Stimulated activated CD4-positive, alpha-beta T cell treated with anti-CD3 and anti-CD28 coated beads, TNF-alpha, amount 100 ng/mL, for 1 hour (primary cell): Measurements from ENCODE around the gene SLC28A3.

ENCODE experiments used
- DNase-seq, 3 donors: peaks; one replicate each; pipeline ENCODE4 v3.0.0-alpha.2; 2020; ENCODE audit warnings: low read depth in 3 of 3, low spot score in 1 of 3

SLC28A3 gene

DNA sequence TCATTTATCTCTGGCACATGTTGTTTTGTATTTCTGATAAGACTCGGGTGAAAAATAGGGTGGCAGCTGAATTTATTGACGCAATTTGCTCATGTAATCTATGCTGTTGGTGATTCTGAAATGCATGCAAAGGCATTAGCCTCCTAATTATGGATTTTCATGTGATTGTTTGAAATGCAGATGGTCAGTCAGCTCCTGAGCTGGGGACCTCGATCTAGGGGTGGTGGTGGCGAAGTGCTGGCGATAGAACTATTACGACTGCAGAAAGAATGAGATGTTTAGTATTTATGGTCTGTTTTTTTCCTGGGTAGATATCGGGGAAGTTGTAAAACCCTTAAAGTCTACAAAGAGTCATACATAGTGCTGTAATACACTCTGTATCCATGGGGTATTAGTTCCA is 88.6 kb downstream of the SLC28A3 start:
- no peak for DNase-seq

DNA sequence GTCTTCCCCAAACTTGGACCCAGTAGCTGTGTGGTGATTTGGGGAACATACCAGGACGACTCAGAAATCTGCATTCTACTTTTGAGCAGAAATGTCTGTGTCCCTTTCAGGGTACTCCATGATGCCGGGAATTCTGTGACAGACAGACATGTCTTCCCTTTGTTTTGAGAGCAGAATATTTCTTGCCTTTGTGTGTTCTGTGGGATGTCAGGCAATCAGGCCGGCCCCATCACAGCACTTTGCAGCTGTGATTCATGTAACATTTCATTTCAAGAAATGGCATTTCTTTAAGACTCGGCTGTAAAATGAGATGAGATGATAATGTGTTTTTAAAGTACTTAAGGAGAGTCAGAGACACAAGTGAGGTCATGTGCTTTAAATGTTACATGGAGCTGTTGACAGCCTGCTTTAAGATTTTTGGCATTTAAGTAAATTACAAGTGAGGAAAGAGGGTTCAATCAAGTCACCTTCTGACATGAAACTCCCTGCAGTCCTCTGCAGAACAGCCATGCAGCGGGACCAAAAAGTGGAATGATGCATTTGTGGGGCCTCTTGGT is 98.7 kb downstream of the SLC28A3 start:
- no peak for DNase-seq

DNA sequence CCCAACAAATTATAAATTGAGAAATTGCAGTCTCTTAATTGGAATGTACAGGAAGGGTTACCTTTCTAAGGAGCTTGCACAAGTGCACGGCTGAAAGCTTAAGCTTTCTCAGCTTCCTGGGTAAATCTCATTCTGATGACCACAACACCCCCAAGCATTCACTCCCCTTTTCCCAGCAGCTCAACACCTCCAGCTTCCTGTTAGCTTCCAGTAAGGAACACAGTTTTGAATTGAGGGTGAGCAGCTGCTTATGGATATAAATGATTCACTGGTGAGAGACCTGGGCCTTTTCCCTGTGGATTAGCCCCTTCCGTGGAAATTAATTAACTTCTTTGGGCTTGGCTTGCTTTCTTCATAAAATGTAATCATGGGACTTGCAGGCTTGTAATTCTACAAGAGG is 101.2 kb downstream of the SLC28A3 start:
- DNase-seq, result no peak

DNA sequence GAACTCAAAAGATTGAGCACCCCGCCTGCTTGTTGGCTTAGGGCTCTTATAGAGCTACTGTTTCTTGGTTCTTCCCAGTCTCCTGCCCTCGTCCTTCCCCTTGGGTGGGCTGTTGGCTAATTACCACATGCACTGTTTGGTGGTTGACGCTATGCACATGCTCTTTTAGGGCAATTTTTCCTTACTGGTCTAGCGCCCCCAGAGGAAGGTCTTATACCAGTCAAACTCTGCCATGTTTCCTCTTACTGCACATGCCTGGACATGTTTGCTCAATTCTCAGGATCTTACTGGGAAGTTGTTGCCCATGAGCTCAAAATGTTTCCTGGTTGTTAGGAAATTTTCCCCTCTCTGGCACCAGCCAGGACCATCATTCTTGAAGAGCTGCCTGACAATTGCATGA is 101.9 kb downstream of the SLC28A3 start:
- no peak for DNase-seq

DNA sequence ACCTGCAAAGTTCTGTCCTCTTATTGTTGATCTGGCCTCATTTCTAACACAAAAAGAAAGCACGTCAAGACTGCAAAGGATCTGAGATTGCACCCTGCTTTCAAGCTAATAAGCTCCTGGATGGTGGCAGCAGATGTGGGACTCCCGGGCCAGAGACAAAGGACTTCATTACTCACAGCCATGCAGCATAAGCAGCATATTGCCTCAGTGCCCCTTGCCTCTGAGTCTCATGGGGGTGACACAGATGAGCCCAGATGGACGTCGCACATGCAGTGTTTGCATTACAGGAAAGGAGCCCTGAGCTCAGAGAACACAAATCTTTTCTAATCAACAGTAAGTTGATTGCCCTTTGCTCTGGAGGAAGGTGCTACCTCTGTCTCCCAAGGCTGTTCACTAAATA is 105.0 kb downstream of the SLC28A3 start:
- no peak for DNase-seq

DNA sequence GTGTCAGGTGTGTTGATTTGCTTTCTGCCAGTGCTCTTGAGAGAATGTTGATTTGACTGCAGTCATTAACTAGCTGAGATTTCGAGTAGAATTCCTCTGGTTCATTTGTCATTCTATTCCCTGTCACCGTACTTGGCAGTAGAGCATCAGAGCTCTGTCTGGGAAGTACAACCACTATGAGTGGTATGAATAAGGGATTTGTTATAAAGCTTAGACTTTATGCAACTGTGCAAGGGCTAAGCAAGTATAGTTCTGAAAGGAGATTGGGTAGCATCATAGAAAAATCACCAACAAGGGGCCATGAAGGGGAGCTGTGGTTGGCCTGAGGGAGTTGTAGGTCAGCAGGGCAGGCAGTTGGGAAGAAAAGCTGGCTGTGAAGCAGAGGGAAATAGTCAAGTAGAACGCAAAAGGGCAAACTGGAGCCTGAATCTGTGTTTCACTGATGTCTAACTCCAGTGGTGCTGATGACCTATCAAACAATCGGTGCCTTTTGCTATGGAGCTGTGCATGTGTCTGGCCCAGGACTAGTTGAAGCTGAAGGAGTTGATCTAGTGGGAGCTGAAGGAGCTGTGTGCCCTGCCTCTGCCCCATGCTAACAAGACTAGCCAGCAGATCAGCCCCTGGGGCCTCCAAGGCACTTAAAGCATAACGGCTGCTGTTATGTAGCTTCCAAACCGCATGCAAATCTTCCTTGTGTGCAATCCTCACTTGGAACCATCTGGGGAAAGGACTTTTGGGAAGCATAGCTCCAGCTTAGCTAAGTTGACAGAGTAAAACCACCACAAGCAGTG is 110.0 kb downstream of the SLC28A3 start:
- DNase-seq, result no peak

DNA sequence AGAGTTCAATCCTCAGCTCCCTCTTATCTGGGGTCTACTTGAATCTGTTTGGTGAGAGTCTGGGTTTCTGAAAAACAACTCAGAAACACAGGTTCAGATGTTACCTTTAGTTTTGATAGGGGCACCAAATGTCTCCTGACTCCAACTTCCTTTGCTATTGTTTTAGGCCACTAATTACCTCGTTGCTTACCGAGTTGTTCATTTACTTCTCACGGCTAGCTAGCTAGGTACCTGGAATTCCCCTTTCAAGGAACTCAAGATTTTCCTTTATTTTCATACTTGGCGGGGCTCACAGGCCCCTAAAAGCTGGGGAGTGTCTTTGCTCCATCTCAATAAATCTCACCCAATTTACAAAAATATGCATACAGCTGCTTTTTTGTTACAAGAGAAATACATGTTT is 111.4 kb downstream of the SLC28A3 start:
- no peak for DNase-seq

DNA sequence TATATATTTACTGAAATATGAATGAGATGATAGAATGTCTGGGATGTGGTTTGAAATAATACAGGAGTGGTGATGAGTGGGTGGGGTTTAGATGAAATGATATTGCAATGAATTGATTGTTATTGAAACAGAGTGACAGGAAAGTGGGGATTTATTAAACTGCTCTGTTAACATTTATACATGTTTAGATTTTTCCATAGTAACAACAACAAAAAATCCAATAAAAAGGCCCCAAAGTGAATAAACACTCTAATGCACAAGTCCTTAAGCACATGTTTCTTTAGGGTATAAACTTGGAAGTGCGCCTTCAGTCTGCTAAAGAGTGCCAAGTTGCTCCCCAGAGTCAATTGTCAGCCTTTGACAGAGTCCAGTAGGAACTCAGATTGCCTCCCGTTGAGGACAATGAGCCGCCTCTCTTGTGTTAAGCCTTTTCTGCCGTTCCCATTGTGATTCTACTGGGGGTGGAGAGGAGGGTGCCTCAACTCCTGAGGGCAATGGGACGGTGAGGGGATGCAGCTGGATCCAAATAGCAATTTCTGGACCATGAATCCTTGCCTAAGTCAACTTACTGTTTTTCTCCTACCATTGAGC is 112.3 kb downstream of the SLC28A3 start:
- DNase-seq, result no peak

DNA sequence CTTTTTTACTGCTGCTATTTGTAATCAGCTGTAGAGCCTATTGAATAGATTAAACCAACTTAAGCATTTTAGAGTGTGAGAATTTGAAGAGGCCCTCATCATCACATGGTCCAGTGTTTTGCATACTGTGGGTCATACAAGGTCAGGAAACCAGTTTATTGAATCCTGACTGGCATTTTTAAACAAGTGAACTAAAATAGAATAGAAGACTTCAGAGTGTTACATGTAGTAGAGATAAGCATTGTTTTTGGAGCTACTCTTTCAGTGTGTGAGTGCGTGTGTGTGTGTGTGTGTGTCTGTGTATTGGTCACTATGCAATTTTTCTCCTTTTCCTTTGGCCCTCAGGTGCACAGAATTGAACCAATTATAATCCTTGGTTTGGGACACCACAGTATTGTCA is 114.4 kb downstream of the SLC28A3 start:
- no peak for DNase-seq
